Measurements from ENCODE around the gene ATG2A. TPM values are rescaled to one million over a fixed set of nuclear protein-coding genes. Genes with fewer than 3 reads are reported as not detected.

Gene ATG2A
- 18.8 and 28.5 TPM in 2 replicates for total RNA-seq

GRCh38 chr11:64916775-64917662 lies at the start of gene ATG2A:
Gene ATG2A (minus strand): TSS chr11:64917209. CDS start chr11:64917135, 74 bp downstream.

GRCh38 chr11:64935359-64936081 lies 18.5 kb upstream of the ATG2A start, which contains the start of gene GPHA2:
Gene GPHA2 (minus strand): TSS chr11:64935893. CDS start chr11:64935460, 433 bp downstream.

GRCh38 chr11:64923944-64924909 lies 7.2 kb upstream of the ATG2A start, which contains the start of gene PPP2R5B:
Gene PPP2R5B (plus strand): TSS chr11:64924689. CDS start chr11:64925735, 1,046 bp downstream.

GRCh38 chr11:64878494-64879243 lies 38.3 kb downstream of the ATG2A start, which contains the start of gene EHD1:
Gene EHD1 (minus strand): TSS chr11:64878621. CDS start chr11:64878464, 157 bp downstream.

Small RNA genes lying within 50 kb of the gene (small RNA-seq; reads per million reads assigned to genes)
- gene MIR6749 = not detected
- not detected for gene MIR6750

Other genes with a start within 250 kb of the ATG2A start
- 0.79 and 0.87 TPM in 2 replicates for gene NRXN2, start 194.0 kb downstream of the ATG2A start, total RNA-seq
- gene RASGRP2, start 173.1 kb downstream of the ATG2A start, total RNA-seq = not detected in 2 replicates
- gene PYGM, start 157.2 kb downstream of the ATG2A start, total RNA-seq = 0.22 and 0.39 TPM in 2 replicates
- gene SF1, start 138.7 kb downstream of the ATG2A start, total RNA-seq = 97.7 and 105 TPM in 2 replicates
- gene MAP4K2, start 114.0 kb downstream of the ATG2A start, total RNA-seq = 11.0 and 26.6 TPM in 2 replicates
- gene MEN1, start 106.7 kb downstream of the ATG2A start, total RNA-seq = 25.9 and 31.3 TPM in 2 replicates
- gene CDC42BPG, start 72.6 kb downstream of the ATG2A start, total RNA-seq = 31.0 and 37.3 TPM in 2 replicates
- gene EHD1, start 38.6 kb downstream of the ATG2A start, total RNA-seq = 69.1 and 238 TPM in 2 replicates
- 10.2 and 16.7 TPM in 2 replicates for gene PPP2R5B, start 7.5 kb upstream of the ATG2A start, total RNA-seq
- gene GPHA2, start 18.7 kb upstream of the ATG2A start, total RNA-seq = not detected in 2 replicates
- not detected in 2 replicates for gene MAJIN, start 54.9 kb upstream of the ATG2A start, total RNA-seq
- gene BATF2, start 79.8 kb upstream of the ATG2A start, total RNA-seq = not detected in 2 replicates
- gene ARL2, start 97.0 kb upstream of the ATG2A start, total RNA-seq = 89.9 and 96.4 TPM in 2 replicates
- 14.1 and 21.4 TPM in 2 replicates for gene SNX15, start 110.2 kb upstream of the ATG2A start, total RNA-seq
- 27.3 and 27.5 TPM in 2 replicates for gene SAC3D1, start 124.0 kb upstream of the ATG2A start, total RNA-seq
- 14.3 and 27.5 TPM in 2 replicates for gene NAALADL1, start 141.3 kb upstream of the ATG2A start, total RNA-seq
- 3.6 and 4.3 TPM in 2 replicates for gene CDCA5, start 166.8 kb upstream of the ATG2A start, total RNA-seq
- 45.9 and 70.3 TPM in 2 replicates for gene ZFPL1, start 167.0 kb upstream of the ATG2A start, total RNA-seq
- 196 and 371 TPM in 2 replicates for gene VPS51, start 179.0 kb upstream of the ATG2A start, total RNA-seq
- gene TM7SF2, start 194.7 kb upstream of the ATG2A start, total RNA-seq = 18.5 and 26.9 TPM in 2 replicates
- 12.6 and 14.5 TPM in 2 replicates for gene ZNHIT2, start 200.5 kb upstream of the ATG2A start, total RNA-seq
- 163 and 287 TPM in 2 replicates for gene FAU, start 204.9 kb upstream of the ATG2A start, total RNA-seq
- 35.7 and 78.1 TPM in 2 replicates for gene MRPL49, start 205.1 kb upstream of the ATG2A start, total RNA-seq
- 20.0 and 53.9 TPM in 2 replicates for gene SYVN1, start 217.3 kb upstream of the ATG2A start, total RNA-seq

Data from placental epithelial cell (primary cell).